ENCODE data around the gene SEC16A.

SEC16A gene

GRCh38 chr9:136485049-136486045 is 2.5 kb upstream of the SEC16A start:
- peak; percentile 72 to 76 for DNase-seq (ENCODE audit: low read depth in 2 of 2)

GRCh38 chr9:136484153-136485048 is 1.6 kb upstream of the SEC16A start:
- no peak for DNase-seq (ENCODE audit: low read depth in 2 of 2)

DNA sequence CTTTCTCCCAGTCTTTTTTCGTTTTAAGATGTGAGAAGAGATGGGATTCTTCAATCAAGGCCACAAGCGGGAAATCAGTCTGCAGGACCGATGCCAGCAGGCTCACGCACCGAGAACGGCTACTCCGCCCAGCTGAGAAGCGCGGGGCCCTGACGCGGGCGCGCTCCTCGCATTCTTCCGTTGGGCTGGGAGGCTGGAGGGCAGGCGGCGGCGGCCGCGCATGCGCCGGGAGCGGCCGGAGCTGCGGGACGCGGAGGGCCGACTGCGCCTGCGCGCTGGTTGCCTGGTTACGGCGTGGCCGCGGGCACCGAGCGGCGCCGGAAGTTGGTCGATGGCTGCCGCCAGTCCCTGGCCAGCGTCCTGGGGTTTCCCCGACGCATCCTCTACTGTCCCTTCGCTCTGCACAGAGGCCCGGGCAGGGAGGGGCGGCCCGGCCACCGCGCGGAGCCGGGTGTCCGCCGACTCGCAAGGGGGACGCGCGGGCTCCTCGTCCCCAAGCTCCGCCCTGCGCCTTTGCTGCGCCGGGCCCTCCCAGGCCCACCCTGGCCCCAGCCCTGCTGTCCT is 831 bp upstream of the SEC16A start:
- DNase-seq (ENCODE audit: low read depth in 2 of 2) = peak; percentile 87 to 92

- no peak for DNase-seq (ENCODE audit: low read depth in 2 of 2)
Observed at GRCh38 chr9:136482046-136482792, 621 bp downstream of the SEC16A start.

GRCh38 chr9:136481558-136481957 is 1.3 kb downstream of the SEC16A start:
- no peak for DNase-seq (ENCODE audit: low read depth in 2 of 2)

- no peak for DNase-seq (ENCODE audit: low read depth in 2 of 2)
Observed at GRCh38 chr9:136476369-136477150, 6.3 kb downstream of the SEC16A start.

DNA sequence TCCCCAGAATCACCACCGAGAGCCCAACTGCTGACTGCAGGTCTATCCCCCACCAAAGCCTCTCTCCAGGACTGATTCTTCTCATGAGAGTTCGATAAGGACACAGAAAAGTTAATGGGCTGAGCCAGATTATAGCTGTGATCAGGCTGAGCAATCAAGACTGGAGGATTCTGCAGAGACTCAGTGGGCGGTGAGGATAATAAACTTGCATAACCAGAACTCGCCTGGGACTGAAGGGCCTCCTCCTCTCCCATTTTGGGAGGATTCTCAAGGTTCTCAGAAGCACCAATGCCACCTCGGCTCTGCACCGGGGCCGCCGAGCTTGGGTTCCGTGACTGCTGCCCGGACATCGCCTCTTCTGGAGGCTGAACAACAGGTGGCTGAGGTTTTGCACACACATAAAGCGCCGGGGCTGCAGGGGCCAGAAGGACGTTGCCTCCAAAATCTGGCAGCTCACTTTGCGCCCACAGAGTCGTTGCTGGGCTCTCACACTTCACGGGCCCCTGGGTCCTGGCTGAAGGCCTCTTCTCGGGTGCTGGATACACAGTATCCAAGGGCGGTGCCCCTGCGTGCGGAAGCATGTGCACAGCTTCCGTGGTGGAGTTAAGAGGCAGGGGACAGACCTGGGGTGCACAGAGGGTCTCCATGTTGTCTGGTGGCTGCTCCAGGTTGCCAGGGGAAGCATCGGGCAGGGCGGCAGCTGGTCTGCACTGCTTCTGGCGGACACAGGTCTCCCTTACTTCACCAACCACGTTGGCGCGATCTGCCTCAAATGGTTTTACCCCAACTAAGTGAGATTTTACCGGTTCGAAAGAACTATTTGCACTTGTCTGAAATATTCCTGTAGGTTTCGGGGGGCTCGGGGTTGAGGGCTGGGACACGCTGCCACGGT is 7.6 kb downstream of the SEC16A start:
- DNase-seq (ENCODE audit: low read depth in 2 of 2) = no peak

- DNase-seq (ENCODE audit: low read depth in 2 of 2) = no peak
Observed at GRCh38 chr9:136474021-136474640, 8.7 kb downstream of the SEC16A start.

DNA sequence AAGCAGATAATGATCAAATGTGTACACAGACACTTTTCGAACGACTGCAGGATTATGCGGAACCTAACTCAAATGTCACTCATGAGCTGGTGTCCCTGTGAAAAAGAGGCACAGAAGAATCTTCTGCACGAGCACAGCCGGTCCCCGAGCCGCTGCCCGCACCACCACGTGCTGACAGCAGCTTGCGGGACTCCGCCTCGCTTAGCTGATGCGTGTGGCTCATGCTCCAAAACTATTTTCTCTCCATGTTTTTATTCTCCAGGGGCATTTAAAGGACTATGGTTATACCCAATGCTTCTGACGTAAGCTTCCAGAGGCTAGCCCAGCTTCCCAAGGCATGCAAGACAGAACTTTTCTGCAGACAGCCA is 9.5 kb downstream of the SEC16A start:
- DNase-seq (ENCODE audit: low read depth in 2 of 2) = no peak

DNA sequence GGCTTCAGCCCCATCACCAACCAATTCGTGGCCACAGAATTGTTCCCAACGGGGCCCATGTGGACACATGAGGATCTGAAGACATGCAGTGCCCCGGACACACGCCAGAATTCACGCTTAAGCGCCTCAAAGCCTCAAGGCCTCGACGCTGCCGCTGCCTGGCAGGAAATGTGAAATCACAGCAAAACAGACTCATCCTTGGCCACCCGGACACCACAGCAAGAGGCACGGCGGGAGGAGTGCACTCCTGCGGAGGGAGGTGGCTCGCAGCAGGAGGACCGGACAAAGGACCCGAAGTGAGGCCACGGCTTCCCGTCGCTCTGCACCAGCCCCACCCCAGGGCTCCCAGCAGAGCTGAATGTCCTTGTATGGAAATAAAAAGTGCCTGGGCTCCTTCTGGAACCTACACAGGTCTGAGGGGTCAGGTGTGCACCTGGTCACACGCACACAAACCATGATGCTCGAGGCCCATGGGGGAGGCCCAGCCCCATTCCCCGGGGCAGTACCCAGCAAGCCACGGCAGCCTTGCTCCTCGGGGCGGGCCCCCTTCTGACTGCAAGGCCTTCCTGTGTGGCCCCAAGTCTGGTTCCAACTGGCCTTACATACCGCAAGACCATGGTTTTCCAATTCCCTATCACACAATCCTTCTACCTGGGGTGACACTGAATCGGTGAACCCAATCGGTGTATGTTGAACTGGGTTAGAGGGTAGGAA is 10.0 kb downstream of the SEC16A start:
- DNase-seq (ENCODE audit: low read depth in 2 of 2) = no peak

- DNase-seq (ENCODE audit: low read depth in 2 of 2) = no peak
Observed at GRCh38 chr9:136471802-136472487, 10.9 kb downstream of the SEC16A start.

GRCh38 chr9:136470792-136471469 is 11.9 kb downstream of the SEC16A start:
- DNase-seq (ENCODE audit: low read depth in 2 of 2) = no peak

- DNase-seq (ENCODE audit: low read depth in 2 of 2) = no peak
Observed at GRCh38 chr9:136470356-136470755, 12.5 kb downstream of the SEC16A start.

DNA sequence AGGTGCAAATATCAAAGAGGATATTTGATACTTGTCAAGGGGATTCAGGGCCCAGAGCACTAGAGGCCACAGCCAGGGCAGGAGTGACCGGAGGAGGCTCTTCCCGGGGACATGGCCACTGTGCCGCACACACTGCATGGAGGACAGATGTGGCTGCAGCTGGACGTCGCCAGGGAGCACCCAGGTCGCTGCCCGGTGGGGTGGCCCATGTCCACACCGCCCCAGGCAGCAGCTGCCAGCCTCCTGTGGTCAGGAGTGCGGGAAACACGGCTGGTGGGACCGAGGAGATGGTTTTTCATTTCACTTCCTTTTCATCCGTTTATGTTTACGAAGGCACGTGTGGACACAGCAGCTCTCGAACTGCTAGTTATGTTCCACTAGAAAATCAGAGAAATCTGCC is 15.1 kb downstream of the SEC16A start:
- no peak for DNase-seq (ENCODE audit: low read depth in 2 of 2)

DNA sequence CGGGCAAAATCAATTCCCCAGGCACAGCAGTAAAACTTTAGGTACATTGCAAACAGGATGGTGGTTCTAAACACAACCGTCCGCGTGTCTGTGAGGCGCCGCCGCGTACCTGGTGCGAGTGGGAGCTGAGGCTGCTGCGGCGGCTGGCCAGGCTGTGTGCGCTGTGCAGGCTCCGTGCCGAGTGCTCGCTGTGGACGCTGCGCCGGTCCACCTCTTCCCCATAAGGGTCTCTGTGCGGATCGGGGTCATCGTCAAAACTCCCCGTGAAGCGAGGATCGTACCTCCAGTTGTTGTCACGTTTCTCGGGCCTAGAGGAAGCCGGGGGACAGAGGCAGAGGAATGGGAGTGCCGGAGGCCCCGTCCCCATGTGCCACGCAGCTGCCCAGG is 16.7 kb downstream of the SEC16A start:
- no peak for DNase-seq (ENCODE audit: low read depth in 2 of 2)

GRCh38 chr9:136465500-136466154 is 17.2 kb downstream of the SEC16A start:
- DNase-seq (ENCODE audit: low read depth in 2 of 2) = no peak

DNA sequence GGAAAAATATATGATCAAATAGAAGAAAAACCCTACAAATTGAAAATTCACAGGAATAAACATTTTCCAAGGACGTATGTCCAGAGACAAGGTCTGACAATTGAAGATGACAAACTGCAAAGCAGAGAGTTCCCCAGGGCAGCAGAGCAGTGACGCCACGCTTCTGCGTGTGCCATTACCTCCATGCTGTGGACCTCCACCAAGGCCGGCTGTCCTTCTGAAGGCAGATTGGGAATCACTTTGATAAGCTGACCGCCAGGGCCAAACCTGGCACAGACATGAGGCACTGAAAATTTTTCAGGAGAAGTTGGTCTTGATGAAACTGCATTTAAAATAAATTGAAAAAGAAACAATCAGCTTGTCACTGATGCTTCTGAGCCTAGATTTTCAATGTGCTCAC is 18.6 kb downstream of the SEC16A start:
- no peak for DNase-seq (ENCODE audit: low read depth in 2 of 2)

Data from stimulated activated CD4-positive, alpha-beta T cell treated with anti-CD3 and anti-CD28 coated beads, Interleukin-15, amount 100 ng/mL, for 48 hours (primary cell).